ENCODE results near the gene LANCL3.

GRCh38 chrX:37613933-37614332 lies 42.5 kb downstream of the LANCL3 start:
- TF ChIP-seq EP300 (IDR thresholded peaks at IDR 0.05; ENCODE audit: low read depth) (no peak), POLR2AphosphoS5 (IDR thresholded peaks at IDR 0.05) (no peak)
